HG03196 (cell line): ENCODE data around the gene RAB11FIP3.
"Not testable (repeated sequence)": the region's sequence is repeated elsewhere in the genome, so short reads cannot be mapped to it uniquely, and the experiment has no call there.

Experiments used
- ATAC-seq: cut with Tn5 transposase; IDR thresholded peaks from one replicate; pipeline ENCODE4 v1.9.1; 2021; ENCODE audit not compliant: unreplicated experiment

RAB11FIP3 gene

GRCh38 chr16:466651-467050 is 41.2 kb downstream of the RAB11FIP3 start:
- no peak for ATAC-seq

GRCh38 chr16:467249-467871 is 41.9 kb downstream of the RAB11FIP3 start:
- ATAC-seq = not testable (repeated sequence)

GRCh38 chr16:468068-468821 is 42.8 kb downstream of the RAB11FIP3 start:
- ATAC-seq = no peak

GRCh38 chr16:469459-469858 is 44.0 kb downstream of the RAB11FIP3 start:
- not testable (repeated sequence) for ATAC-seq

GRCh38 chr16:470418-470817 is 45.0 kb downstream of the RAB11FIP3 start:
- ATAC-seq = no peak

- no peak for ATAC-seq
These were observed 46.1 kb downstream of the RAB11FIP3 start for GRCh38 chr16:471353-472198.

GRCh38 chr16:472199-472504 is 46.7 kb downstream of the RAB11FIP3 start:
- no peak for ATAC-seq

GRCh38 chr16:473046-474043 is 47.9 kb downstream of the RAB11FIP3 start:
- ATAC-seq = no peak

GRCh38 chr16:474420-475122 is 49.1 kb downstream of the RAB11FIP3 start:
- ATAC-seq = no peak

GRCh38 chr16:476039-476438 is 50.6 kb downstream of the RAB11FIP3 start:
- no peak for ATAC-seq

- ATAC-seq = no peak
These were observed 52.1 kb downstream of the RAB11FIP3 start for GRCh38 chr16:477301-478157.

- not testable (repeated sequence) for ATAC-seq
These were observed 52.8 kb downstream of the RAB11FIP3 start for GRCh38 chr16:478287-478686.

- no peak for ATAC-seq
These were observed 57.2 kb downstream of the RAB11FIP3 start for GRCh38 chr16:482468-483185.

GRCh38 chr16:483341-484075 is 58.1 kb downstream of the RAB11FIP3 start:
- no peak for ATAC-seq

GRCh38 chr16:489606-490005 is 64.2 kb downstream of the RAB11FIP3 start:
- no peak for ATAC-seq

GRCh38 chr16:490768-491167 is 65.3 kb downstream of the RAB11FIP3 start:
- ATAC-seq = no peak

- no peak for ATAC-seq
These were observed 65.9 kb downstream of the RAB11FIP3 start for GRCh38 chr16:491220-491919.
